DOHH2 (cell line): ENCODE results near the gene ESYT2.

Source experiments
- H3F3A ChIP-seq: fragments of 200-600 bp; sonication (generic), shearing (Covaris generic); 2 replicates; pipeline ENCODE4 v1.6.0; 2016; ENCODE audit warnings: antibody characterized with exemption, mild to moderate bottlenecking; ENCODE audit not compliant: control insufficient read depth, insufficient read depth
- H3K27ac ChIP-seq: fragments of 200-600 bp; sonication (generic); 2 replicates; pipeline ENCODE4 v1.5.1; 2014; ENCODE audit warnings: low read depth, mild to moderate bottlenecking, low read length, moderate library complexity
- H3K27me3 ChIP-seq: fragments of 200-600 bp; sonication (generic); 2 replicates; pipeline ENCODE4 v1.6.1; 2014; ENCODE audit warnings: mild to moderate bottlenecking, low read length, mixed read lengths; ENCODE audit not compliant: control insufficient read depth
- H3K36me3 ChIP-seq: fragments of 200-600 bp; sonication (generic); 2 replicates; pipeline ENCODE4 v1.6.1; 2014; ENCODE audit warnings: mild to moderate bottlenecking, low read length, moderate library complexity, mixed read lengths; ENCODE audit not compliant: control insufficient read depth
- H3K4me1 ChIP-seq: fragments of 200-600 bp; sonication (generic); 2 replicates; pipeline ENCODE4 v1.6.1; 2014; ENCODE audit warnings: mild to moderate bottlenecking, low read length, mixed read lengths; ENCODE audit not compliant: control insufficient read depth
- H3K4me2 ChIP-seq: fragments of 200-600 bp; sonication (generic); 2 replicates; pipeline ENCODE4 v1.6.0; 2014; ENCODE audit warnings: mild to moderate bottlenecking, low read length, moderate library complexity
- H3K4me3 ChIP-seq: fragments of 200-600 bp; sonication (generic); 2 replicates; pipeline ENCODE4 v1.5.1; 2014; ENCODE audit warnings: mild to moderate bottlenecking, low read length, mixed read lengths
- H3K79me2 ChIP-seq: fragments of 200-600 bp; sonication (generic); 2 replicates; pipeline ENCODE4 v1.6.1; 2014; ENCODE audit warnings: mild to moderate bottlenecking, low read length, mixed read lengths; ENCODE audit not compliant: control insufficient read depth
- H3K9me2 ChIP-seq: fragments of 200-600 bp; sonication (generic); replicated peaks from 2 replicates; pipeline ENCODE4 v1.6.1; 2014; ENCODE audit warnings: mild to moderate bottlenecking, low read length, mixed read lengths; ENCODE audit not compliant: control insufficient read depth
- H3K9me3 ChIP-seq: fragments of 200-600 bp; sonication (generic); 2 replicates; pipeline ENCODE4 v1.6.1; 2014; ENCODE audit warnings: antibody characterized with exemption, low read length, mixed read lengths; ENCODE audit not compliant: control insufficient read depth, insufficient read depth
- H4K20me1 ChIP-seq: fragments of 200-600 bp; sonication (generic); 2 replicates; pipeline ENCODE4 v1.6.0; 2014; ENCODE audit warnings: low read depth, mild to moderate bottlenecking, antibody characterized with exemption, low read length, moderate library complexity; ENCODE audit not compliant: control insufficient read depth, insufficient read depth
- EZH2phosphoT487 ChIP-seq: fragments of 200-600 bp; sonication (generic); IDR thresholded peaks from 2 replicates; pipeline ENCODE4 v1.6.1; 2017; ENCODE audit warnings: borderline replicate concordance, mild to moderate bottlenecking, antibody characterized with exemption, low read length, moderate library complexity, mixed read lengths
- TF ChIP-seq, protein P1 (sequence below): fragments of 200-600 bp; sonication (generic); IDR thresholded peaks from one replicate; pipeline ENCODE4 v1.5.1; 2014; ENCODE audit warnings: antibody characterized with exemption, mild to moderate bottlenecking, low read depth, low read length; ENCODE audit not compliant: poor library complexity, severe bottlenecking

Gene ESYT2

DNA sequence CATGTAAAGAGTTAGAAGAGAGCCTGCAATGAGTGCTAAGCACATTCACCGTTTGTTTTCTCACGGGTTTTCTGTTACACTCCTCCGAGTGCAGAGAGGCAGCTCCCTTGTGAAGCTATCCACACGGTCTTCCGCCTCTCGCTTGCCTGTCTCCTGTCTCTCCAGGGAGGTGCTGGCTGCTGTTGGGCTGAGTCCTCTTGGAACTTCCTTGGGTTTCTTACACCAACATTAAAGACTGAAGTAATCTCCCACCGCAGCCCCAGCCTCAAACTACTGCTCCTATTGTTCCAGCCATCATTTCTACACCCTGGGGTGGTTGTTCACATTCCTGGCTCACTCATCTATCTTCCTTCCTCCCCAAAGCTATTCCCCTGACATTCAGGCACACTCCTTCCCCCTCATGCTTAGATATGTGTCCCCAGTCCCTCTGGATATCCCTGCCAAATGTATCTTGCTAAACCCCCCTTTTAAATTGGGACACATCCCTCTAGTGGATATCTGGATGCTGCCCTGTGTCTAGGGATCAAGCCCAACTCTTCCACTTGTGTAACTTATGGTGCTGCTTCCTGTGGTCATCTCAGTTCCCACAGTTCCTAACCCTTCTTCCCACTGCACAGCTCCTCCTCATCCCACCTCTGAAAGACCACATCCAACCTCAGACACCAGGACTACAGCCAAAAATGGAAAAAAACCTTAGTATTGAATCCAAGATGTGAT lies 14.1 kb downstream of the ESYT2 start:
- H3K27ac ChIP-seq = no peak overlapping the region

DNA sequence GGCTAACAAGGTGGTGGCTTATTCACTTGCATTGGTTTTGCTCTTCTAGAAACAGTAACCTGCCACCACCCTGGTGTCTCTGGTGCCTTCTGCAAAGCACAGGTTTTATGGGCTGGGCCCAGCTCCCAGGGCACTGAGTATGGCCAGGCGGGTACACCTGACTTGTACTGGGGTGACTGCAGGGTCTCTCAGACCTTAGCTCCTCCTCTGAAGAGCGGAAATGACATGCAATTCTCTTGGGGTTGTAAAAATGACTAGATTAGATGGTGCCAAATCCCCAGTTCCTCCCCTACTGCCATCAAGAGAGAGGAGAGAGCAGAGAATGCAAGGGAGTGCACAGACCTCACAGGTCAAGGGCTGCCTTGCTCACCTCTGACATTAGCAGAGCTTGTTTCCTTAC lies 14.7 kb downstream of the ESYT2 start:
- no peak overlapping the region for H3K4me3 ChIP-seq
- H3F3A ChIP-seq = no peaks in the 10 kb centered on the region; the same call in 1 of the 2 replicates
- peaks cover 90% of the 10 kb centered on the region for H3K79me2 ChIP-seq
- H3K36me3 ChIP-seq = peaks cover 6% of the 10 kb centered on the region; the same call in 1 of the 2 replicates
- TF ChIP-seq, protein P1, sequence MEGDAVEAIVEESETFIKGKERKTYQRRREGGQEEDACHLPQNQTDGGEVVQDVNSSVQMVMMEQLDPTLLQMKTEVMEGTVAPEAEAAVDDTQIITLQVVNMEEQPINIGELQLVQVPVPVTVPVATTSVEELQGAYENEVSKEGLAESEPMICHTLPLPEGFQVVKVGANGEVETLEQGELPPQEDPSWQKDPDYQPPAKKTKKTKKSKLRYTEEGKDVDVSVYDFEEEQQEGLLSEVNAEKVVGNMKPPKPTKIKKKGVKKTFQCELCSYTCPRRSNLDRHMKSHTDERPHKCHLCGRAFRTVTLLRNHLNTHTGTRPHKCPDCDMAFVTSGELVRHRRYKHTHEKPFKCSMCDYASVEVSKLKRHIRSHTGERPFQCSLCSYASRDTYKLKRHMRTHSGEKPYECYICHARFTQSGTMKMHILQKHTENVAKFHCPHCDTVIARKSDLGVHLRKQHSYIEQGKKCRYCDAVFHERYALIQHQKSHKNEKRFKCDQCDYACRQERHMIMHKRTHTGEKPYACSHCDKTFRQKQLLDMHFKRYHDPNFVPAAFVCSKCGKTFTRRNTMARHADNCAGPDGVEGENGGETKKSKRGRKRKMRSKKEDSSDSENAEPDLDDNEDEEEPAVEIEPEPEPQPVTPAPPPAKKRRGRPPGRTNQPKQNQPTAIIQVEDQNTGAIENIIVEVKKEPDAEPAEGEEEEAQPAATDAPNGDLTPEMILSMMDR = no peak
- no peak for TF ChIP-seq EZH2phosphoT487
- peaks cover 38% of the 10 kb centered on the region for H3K4me1 ChIP-seq
- H3K9me3 ChIP-seq = no peaks in the 10 kb centered on the region
- peak overlapping the region; percentile 2; the same call in 1 of the 2 replicates for H3K4me2 ChIP-seq
- H3K9me2 ChIP-seq = no peaks in the 10 kb centered on the region
- H3K27ac ChIP-seq = no peak overlapping the region
- no peaks in the 10 kb centered on the region for H3K27me3 ChIP-seq
- peaks cover 9% of the 10 kb centered on the region; the same call in 1 of the 2 replicates for H4K20me1 ChIP-seq

More for the DNA sequence above, 14.1 kb downstream of the ESYT2 start:
- Histone ChIP-seq H3K4me1 (peaks cover 32% of the 10 kb centered on the region), H3K36me3 (peaks cover 4% of the 10 kb centered on the region; the same call in 1 of the 2 replicates), H3K27me3 (no peaks in the 10 kb centered on the region), H3K9me2 (no peaks in the 10 kb centered on the region), H4K20me1 (peaks cover 9% of the 10 kb centered on the region; the same call in 1 of the 2 replicates), H3F3A (no peaks in the 10 kb centered on the region; the same call in 1 of the 2 replicates), H3K9me3 (no peaks in the 10 kb centered on the region), H3K79me2 (peaks cover 90% of the 10 kb centered on the region), H3K4me3 (no peak overlapping the region), H3K4me2 (peak overlapping the region; percentile 2; the same call in 1 of the 2 replicates)
- no peak for TF ChIP-seq EZH2phosphoT487
- TF ChIP-seq, protein P1 = no peak

DNA sequence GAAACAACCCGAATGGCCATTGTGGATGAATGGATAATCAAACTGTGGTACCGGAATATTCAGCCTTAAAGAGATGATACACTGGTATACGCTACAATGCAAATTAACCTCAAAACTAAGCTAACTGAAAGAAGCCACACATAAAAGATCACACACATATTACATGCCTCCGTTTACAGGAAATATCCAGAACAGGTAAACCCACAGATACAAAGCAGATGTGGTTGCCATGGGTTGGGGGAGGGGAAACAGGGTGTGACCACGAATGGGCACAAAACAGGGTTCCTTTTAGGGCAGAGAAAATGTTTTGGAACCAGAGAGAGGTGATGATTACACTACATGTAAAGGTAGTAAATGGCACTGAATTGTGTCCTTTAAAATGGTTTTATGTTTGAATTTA lies 16.6 kb downstream of the ESYT2 start:
- Histone ChIP-seq H3K27me3 (no peaks in the 10 kb centered on the region), H3F3A (no peaks in the 10 kb centered on the region; the same call in 1 of the 2 replicates), H3K9me2 (no peaks in the 10 kb centered on the region), H4K20me1 (peaks cover 2% of the 10 kb centered on the region; the same call in 1 of the 2 replicates), H3K9me3 (no peaks in the 10 kb centered on the region), H3K36me3 (peaks cover 12% of the 10 kb centered on the region), H3K4me2 (no peak overlapping the region), H3K27ac (no peak overlapping the region), H3K4me3 (no peak overlapping the region), H3K79me2 (peaks cover 85% of the 10 kb centered on the region), H3K4me1 (peaks cover 26% of the 10 kb centered on the region)
- TF ChIP-seq EZH2phosphoT487 = no peak
- TF ChIP-seq, protein P1 = no peak
